Medulla oblongata (tissue), 1 donor: ENCODE results near the gene NBAS.
"Not testable (repeated sequence)": the region's sequence is repeated elsewhere in the genome, so short reads cannot be mapped to it uniquely, and the experiment has no call there.

ENCODE experiments used
- DNase-seq: peaks from one replicate; pipeline ENCODE4 v3.0.0-alpha.2; 2015; ENCODE audit errors: extremely low spot score

Gene NBAS

DNA sequence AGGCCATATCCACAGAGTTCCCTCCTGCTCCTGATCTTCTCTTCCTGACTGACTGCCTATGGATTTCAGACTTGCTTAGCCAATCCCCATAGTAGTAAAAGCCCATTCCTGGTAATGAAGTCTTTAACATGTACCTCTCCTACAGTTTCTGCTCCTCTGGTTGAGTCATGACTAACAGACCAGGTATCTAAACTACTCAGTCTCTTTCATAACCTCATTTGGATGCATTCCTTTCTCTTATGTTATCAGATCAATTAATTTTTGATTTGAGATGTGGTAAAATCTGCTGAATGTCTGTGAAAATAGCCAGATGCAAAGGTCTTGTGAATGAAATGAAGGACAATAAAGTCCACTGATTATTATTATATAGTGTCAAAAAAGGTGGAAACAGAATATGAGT lies 198.0 kb downstream of the NBAS start:
- no peak for DNase-seq

DNA sequence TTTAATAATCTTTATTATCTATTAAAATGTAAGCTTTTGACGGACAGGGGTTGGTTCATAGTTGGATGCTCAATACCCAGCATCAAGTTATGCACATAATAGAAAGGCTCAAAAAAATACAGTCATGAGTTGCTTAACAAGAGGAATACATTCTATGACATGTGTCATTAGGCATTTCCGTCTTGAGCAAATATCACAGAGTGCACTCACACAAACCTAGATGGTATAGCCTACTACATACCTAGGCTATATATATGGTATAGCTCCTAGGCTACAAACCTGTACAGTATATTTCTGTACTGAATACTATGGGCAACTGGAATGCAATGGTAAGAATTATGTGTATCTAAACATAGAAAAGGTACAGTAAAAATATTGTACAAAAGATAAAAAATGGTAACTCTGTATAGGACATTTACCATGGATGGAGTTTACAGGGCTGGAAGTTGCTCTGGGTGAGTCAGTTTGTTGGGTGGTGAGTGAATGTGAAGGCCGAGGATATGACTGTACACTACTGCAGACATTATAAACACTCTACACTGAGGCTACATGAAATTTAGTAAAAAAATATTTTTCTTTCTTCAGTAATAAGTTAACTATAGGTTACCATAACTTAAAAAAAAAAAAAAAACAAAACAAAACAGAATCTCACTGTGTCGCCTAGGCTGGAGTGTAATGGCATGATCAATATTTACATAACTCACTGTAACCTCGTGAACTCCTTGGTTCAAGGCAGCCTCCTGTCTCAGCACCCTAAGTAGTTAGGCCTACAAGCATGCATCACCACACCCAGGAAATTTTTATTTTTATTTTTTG lies 201.2 kb downstream of the NBAS start:
- no peak for DNase-seq

GRCh38 chr2:15357922-15358321 lies 203.2 kb downstream of the NBAS start:
- DNase-seq = no peak

DNA sequence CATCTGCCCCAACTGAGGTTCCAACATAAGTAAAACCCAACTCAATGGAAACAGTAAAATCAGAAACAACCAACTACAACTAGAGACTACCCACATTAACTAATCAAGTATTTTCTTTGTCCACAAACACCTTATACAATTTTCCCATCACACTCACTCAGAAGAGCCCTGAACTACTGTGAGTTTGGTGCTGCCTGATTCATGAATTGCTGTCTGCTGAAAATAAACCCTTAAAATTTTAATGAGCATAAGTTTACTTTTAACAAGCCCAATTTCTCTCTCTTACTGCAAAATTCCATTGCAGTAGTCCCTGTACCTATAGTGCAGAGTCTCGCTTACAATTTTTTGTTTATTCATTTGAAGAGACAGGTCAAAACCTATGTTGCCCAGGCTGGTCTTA lies 203.9 kb downstream of the NBAS start:
- DNase-seq = no peak

- no peak for DNase-seq
Observed at GRCh38 chr2:15355386-15355785, 205.7 kb downstream of the NBAS start.

GRCh38 chr2:15354596-15355366 lies 206.4 kb downstream of the NBAS start:
- no peak for DNase-seq

DNA sequence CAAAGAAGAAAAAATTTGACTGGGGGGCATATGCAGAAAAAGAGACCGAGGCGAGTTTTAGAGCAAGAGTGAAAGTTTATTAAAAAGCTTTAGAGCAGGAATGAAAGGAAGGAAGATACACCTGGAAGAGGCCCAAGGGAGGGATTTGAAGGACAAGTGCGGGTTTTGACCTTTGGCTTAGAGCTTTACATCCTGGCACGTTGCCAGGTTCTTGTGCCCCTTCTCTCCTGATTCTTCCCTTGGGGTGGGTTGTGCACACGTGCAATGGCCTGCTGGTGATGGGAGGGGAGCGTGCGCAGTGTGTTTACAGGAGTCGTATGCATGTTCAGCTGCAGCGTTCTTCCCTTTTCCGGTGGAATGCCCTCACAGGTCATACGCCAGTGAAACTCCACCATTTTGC lies 208.8 kb downstream of the NBAS start:
- no peak for DNase-seq

GRCh38 chr2:15348636-15349035 lies 212.5 kb downstream of the NBAS start:
- peak; percentile 41 for DNase-seq

DNA sequence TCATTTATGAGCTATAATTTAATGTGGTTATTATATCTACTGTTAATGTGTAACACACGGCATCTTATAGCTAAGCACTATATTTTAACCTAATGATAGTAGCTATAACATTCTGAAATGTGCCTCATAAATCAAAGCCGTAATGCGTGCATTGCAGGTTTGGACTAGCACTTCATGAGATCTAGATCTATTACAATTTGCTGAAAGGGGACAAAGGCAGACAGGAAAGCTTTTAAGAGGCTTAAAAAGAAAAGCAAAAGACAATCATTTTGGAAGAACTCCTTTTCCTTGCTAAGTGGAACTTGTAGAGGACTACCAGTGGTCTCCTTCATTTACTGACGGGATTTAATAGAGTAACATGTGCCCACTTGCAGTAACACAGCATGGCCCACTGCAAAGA lies 213.1 kb downstream of the NBAS start:
- DNase-seq = no peak

- no peak for DNase-seq
Observed at GRCh38 chr2:15346624-15347023, 214.5 kb downstream of the NBAS start.

DNA sequence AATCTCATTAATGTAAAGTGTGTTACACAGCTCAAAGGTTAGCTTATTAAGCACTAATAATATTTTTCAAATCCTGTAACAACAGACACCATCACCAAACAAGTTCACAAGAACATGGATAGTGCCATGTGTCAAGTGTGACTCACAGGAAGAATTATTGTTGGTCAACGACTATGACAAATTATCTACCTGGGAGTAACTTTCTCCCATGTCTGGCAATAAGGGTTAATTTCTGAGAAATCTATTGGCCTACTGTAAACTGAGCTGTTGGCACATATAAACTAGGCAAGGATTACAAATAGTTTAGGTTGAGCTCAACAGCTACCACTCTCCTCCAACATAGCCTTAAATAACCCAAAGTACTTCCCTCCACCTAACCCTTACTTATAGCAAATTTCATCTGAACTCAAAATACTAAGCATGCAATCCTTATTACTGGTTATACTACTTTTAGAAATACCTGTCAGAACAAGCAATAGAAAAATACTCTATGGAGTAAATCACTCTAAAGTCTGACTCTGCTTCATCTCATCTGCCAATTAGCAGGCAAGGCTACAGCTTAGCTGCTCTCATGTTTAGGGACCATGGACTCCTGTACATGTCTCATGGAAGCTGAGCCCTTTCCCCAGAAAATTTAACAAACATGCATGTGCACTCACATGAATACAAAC lies 223.0 kb downstream of the NBAS start:
- DNase-seq = no peak

DNA sequence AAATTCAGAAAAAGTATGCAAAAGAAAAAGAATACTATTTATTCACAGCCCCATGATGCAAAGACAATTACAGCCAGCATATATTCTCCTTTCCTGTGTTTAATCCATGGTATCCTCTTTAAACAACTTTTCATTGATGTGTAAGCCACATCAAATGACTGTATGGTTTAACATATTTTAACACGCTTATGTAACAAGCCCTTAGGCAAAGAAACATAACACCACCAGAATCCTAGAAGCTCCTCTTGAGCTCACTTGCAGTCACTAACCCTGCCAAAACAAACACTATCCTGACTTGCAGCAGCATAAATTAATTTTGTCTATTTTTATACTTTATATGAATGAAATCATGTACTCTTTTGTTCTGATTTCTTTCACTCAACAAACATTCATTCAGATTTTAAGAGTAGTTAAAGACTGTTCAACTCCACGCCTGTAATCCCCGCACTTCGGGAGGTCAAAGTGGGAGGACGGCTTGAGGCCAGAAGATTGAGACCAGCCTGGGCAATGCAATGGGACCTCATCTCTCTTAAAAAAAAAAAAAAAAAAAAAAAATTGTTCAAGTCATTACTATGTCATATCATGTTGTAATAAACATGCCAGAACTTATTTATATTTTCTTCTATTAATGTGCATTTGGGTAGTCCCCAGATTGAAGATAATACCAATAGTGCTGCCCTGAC lies 226.3 kb downstream of the NBAS start:
- no peak for DNase-seq

DNA sequence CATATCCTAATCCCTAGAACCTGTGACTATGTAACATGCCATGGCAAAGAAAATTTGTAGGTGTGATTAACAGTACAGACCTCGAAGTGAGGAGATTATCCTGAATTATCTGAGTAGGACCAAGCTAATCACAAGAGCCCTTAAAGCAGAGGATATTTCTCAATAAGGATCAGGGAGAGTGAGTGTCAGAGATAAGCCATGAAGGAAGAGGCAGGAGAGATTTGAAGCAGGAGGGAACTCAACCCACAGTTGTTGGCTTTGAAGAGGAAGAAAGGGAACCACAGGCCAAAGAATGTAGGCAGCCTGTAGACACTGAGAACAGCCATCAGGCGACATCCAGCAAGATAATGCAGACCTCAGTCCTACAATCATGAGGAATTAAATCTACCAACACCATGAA lies 229.3 kb downstream of the NBAS start:
- DNase-seq = no peak

DNA sequence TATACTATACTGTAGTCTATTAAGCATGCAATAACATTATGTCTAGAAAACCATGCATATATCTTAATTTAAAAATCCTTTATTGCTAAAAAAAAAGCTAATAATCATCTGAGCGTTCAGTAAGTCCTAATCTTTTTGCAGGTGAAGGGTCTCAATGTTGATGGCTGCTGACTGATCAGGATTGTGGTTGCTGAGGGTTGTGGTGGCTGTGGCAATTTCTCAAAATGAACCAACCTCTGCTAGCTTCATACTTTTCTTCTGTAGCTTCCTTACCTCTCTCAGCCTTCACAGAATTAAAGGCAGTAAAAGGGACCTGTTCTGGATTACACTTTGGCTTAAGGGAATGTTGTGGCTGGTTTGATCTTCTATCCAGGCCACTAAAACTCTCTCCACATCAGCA lies 235.8 kb downstream of the NBAS start:
- DNase-seq = no peak

- DNase-seq = no peak
Observed at GRCh38 chr2:15323227-15323626, 237.9 kb downstream of the NBAS start.

DNA sequence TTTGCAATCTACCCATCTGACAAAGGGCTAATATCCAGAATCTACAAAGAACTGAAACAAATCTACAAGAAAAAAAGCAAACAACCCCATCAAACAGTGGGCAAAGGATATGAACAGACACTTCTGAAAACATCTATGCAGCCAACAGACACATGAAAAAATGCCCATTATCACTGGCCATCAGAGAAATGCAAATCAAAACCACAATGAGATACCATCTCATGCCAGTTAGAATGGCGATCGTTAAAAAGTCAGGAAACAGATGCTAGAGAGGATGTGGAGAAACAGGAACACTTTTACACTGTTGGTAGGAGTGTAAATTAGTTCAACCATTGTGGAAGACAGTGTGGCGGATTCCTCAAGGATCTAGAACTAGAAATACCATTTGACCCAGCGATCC lies 239.7 kb downstream of the NBAS start:
- DNase-seq = not testable (repeated sequence)

DNA sequence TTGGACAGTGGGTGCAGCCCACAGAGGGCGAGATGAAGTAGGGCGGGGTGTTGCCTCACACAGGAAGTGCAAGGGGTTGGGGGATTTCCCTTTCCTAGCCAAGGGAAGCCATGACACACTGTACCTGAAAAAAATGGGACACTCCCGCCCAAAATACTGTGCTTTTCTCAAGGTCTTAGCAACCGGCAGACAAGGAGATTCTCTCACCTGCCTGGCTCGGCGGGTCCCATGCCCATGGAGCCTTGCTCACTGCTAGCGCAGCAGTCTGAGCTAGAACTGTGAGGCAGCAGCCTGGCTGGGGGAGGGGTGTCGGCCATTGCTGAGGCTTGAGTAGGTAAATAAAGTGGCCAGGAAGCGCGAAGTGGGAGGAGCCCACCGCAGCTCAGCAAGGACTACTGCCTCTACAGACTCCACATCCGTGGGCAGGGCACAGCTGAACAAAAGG lies 244.7 kb downstream of the NBAS start:
- no peak for DNase-seq

- no peak for DNase-seq
Observed at GRCh38 chr2:15315411-15315810, 245.7 kb downstream of the NBAS start.

GRCh38 chr2:15313657-15314056 lies 247.5 kb downstream of the NBAS start:
- peak; percentile 12 for DNase-seq

DNA sequence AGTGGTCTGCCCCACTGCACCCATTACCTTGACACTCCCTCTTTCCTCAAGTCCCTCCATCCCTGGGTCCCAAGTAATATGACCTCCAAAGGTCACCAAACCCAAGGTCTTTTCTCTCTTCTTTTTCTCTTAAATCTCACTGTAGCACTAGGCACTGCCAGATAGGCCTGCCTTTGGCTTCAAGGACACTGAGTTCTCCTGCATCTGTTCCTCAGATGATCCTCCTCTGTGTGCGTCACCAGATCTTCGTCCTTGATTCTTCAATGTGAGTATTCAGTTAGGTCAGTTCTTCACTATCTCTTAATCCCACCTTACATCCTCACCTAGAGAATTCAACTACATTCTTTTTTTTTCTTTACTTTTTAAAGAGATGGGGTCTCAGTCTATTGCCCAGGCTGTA lies 249.2 kb downstream of the NBAS start:
- no peak for DNase-seq

- no peak for DNase-seq
Observed at GRCh38 chr2:15311201-15311907, 249.8 kb downstream of the NBAS start.
